Muscle of arm (tissue), 12 donors: ENCODE results near the gene SSBP3. TPM values are rescaled to one million over a fixed set of nuclear protein-coding genes. Genes with fewer than 3 reads are reported as not detected.
A peak's percentile ranks its signal among the peaks of the same experiment; 100 is the strongest.

Experiments used
- DNase-seq: peaks from one replicate; pipeline ENCODE4 v3.0.0-alpha.2; 2013
- polyA plus RNA-seq, 12 donors: library from polyadenylated mRNA; unstranded; fragments of 120-200 nt; gene quantifications; one replicate each; pipeline ENCODE4 v1.2.1, GENCODE V29; 2013; ENCODE audit not compliant: insufficient read length in 12 of 12

SSBP3 gene
- polyA plus RNA-seq, 12 donors, result 49.2 to 117 (median 58.9) TPM; not detected in 1

DNA sequence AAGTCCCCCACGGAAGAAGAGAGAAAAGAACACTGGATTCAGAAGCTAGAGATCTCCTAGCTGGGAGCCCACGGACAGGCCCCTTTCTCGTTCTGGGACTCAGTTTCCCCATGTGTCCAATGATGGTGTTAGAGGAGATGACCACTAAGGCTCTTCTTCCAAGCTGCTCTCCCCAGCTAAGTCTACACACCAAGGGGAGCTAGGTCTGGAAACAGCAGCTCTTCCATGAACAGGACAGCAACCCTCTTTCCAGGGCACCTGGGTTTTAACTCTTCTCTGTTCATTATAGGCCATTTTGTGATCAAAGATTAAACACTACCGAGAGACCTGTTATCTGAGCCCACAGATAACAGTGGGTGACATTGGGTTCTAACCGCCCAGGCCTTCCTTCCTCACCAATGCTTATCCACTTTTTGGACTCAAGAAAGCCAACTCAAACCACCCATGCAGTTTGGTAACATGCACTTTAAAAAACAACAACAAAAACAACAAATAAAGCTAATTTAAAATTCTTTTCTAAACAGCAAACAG is 120.3 kb downstream of the SSBP3 start:
- no peak for DNase-seq

DNA sequence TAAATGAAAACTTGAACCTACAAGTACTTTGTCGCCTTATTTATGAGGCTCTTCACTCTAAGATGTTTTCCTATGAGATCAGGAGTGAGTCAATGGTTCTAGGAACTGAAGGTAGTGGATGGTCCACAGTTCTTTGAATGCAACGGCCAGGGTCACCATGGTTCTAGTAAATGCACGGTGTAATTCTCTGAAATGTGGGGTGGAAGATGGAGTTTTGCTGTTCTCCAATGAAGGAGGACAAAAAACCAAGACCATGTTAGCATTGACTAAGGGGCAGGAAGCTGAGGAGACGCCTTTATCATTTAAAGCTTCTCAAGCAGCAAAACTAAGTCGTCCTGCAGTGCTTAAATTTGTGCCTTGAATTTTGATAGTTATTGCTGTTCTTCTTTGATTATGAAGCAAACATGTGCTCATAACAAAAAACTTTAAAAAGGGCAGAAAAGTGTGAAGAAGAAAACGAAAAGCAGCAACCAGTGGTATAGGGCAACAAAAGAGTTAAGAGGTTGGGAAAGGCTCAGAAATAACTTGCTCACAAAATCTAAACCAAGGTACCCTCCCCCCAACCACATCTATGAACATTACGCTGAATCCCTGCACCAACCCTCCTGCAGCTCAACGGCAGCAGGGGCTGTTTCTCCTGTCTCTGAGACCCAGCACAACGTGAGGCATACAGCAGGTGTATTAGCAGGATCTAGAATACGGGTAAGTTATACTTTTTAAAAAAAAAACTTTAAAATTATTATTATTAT is 121.2 kb downstream of the SSBP3 start:
- no peak for DNase-seq

GRCh38 chr1:54283635-54284385 is 122.4 kb downstream of the SSBP3 start:
- DNase-seq, result no peak

- no peak for DNase-seq
Observed at GRCh38 chr1:54282101-54282847, 123.9 kb downstream of the SSBP3 start.

GRCh38 chr1:54280651-54281050 is 125.5 kb downstream of the SSBP3 start:
- DNase-seq, result no peak

DNA sequence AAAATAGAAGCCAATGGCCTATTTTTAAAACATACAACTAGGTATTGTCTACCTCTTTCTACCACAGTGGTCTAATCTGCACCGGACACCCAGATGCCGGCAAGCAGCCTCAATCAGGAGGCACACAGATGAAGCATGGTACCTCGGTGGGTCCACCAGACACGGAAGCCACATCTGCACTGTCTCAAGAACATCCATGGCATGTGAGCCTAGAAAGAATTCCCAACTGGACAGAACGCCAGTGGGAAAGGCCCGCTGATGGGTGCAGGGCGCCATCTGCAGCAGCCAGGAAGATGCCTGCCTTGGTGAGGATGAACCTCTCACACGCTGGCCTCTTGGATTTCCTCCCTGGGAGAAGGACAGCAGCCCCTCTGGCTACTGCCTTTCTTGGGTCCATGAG is 126.7 kb downstream of the SSBP3 start:
- no peak for DNase-seq

- no peak for DNase-seq
Observed at GRCh38 chr1:54278941-54279422, 127.2 kb downstream of the SSBP3 start.

- peak; percentile 48 for DNase-seq
Observed at GRCh38 chr1:54277451-54278341, 128.5 kb downstream of the SSBP3 start.

DNA sequence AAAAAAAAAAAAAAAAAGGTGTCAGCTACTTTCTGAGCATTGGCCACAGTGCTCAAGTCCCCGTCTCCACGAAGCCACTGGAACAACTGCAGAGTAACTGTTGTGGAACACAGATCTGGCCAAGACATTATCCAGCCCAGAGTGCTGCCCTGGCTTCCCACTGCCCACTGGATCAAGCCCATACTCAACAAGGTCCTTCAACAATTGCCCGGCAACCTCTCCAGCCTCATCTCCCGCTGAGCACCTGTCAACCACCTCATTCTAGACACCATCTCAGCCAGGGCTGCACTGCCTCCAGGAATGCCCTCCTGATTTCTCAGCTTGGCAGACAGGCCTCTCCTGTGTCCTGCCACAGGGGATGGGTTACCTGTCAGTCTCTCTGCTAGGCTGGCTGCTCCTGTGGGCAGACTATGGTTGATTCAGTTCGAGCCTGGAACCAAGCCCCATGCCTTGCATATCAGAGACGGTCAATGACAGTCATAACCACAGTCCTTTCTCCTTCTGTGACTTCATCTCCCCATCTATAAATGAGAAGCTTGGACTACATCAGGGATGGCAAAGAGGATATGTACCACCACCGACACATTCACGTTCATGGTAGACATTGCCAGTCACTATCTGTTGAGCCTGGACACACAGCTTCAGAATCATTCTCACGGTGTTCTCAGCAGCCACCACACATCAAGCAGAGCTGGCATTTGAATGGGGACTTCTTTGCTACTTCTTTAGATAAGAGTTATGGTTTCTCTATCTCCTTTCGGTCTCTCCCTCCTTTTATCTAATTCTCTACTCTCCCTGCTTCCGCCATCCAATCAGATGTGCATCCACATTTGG is 129.4 kb downstream of the SSBP3 start:
- no peak for DNase-seq

- peak; percentile 73 for DNase-seq
Observed at GRCh38 chr1:54275349-54275748, 130.8 kb downstream of the SSBP3 start.

DNA sequence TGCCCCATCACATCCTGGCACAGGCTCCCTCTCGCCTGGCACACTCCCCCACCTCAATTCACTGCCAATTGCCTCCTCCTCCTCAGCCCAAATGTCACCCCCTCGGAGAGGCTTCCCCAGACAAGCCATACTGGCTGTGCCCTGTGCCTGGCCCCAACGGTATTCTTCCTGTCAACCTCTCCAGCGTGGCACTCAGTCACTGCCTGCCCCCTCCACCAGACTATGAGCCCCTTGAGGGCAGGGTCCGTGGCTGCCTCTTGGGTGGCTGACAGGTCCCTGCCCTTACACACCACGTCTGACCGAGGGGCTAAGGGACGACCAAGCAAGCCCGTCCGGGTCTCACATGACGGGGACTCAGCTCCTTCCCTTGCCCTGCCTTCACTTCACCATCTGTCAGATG is 131.3 kb downstream of the SSBP3 start:
- DNase-seq, result no peak

DNA sequence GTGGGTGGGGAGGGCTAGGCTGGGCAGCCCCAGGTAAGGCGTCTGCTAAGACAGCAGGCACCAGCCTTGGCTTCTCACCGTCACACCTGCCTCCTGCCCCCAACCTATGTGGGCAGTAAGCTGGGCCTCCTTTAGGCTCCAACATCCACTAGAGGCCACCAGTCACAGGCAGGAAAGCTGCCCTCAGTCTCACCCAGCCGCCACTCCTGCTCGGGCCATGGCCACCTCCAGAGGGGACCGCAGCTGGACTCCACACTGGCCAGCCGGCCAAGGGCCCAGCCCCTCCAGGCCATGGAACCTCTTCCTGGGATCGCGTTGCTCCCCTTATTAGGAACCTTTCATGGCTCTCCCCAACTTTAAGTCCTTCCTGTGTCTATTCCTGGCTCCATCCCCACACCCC is 131.7 kb downstream of the SSBP3 start:
- DNase-seq, result no peak

DNA sequence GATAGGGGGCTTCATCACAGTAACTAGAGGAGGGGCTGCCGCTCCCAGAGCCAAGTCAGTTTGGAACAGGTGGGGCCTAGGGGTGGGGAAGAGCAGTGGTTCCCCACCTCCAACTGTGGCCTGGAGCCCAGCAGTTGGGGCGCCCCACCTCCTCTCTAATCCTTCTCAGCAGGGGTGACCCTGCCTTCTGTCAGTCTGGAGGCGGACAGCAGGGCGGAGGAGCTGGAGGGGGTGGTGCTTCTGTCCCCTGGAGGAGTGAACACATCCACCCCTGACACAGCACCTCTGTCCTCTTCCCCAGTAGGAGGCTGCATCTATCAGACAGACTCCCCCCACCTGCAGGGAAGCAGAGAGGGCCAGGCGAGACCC is 132.4 kb downstream of the SSBP3 start:
- DNase-seq, result peak; percentile 39

GRCh38 chr1:54273092-54273794 is 133.0 kb downstream of the SSBP3 start:
- DNase-seq, result peak; percentile 90

GRCh38 chr1:54272772-54273091 is 133.5 kb downstream of the SSBP3 start:
- no peak for DNase-seq

- no peak for DNase-seq
Observed at GRCh38 chr1:54272134-54272533, 134.1 kb downstream of the SSBP3 start.

- no peak for DNase-seq
Observed at GRCh38 chr1:54271341-54271740, 134.9 kb downstream of the SSBP3 start.

GRCh38 chr1:54270543-54270942 is 135.7 kb downstream of the SSBP3 start:
- DNase-seq, result no peak

DNA sequence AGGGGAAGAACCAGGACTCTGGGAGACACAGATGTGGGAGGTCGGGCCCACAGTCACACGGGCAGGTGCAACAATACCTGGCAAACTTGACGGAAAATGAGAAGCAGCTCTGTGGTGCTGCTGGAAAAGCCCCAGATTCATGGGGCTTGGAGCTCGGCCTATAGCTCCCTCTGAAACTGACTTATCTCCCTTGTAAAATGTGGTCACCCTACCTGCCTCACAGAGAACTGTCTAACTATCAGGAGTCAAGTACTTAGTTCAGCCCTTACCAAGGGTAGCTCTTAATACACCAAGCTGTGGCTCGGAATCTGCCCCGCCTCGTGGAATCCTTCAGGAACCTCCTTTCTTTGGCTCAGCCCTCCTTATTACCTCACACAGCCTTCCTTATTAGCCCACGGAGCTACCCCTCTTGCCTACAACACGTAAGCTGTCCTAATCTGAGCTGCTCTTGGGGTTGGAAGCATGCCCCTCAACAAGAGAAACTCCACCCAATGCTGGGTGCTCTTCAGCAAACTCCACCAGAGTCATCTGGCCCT is 137.4 kb downstream of the SSBP3 start:
- no peak for DNase-seq
